Measurements from ENCODE around the gene PLTP. TPM values are rescaled to one million over a fixed set of nuclear protein-coding genes. Genes with fewer than 3 reads are reported as not detected.
A peak's percentile ranks its signal among the peaks of the same experiment; 100 is the strongest.

Gene PLTP
- total RNA-seq, 1 experiment from 2014 or later: 0.37 TPM

DNA sequence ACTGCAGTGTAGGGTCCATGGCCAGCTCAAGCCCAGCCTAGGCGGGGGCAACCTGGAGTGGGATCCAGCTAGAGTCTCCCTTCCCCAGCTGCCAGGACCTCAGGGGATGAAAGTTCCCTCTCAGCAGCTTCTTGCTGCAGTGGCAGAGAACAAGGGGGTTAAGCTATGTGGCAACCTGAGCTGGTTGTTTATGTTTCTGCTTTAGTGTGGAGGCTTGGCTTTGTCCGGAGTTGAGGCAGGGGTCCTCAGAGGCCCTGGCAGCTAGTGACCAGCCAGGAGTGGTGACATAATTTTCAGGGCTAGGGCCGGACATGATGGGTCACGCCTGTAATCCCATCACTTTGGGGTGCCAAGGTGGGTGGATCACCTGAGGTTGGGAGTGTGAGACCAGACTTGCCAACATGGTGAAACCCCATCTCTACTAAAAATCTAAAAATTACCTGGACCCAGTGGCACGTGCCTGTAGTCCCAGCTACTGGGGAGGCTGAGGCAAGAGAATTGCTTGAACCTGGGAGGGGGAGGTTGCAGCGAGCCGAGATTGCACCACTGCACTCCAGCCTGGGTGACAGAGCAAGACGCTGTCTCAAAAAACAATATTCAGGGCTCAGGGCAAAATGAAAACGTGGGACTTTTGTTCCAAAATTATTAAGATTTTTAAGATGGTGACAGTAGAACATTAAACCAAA, 14.0 kb upstream of the PLTP start:
- no peak for DNase-seq (ENCODE audit: unreplicated experiment)
- CTCF ChIA-PET: interaction anchor here (0.7 to 1.4 kb wide), 4 partner anchors 33 to 127 kb away, joined by 3 to 7 read pairs (median 5); no protein-coding TSS in a partner anchor
- H3K27ac Mint-ChIP-seq (ENCODE audit: low read depth, unreplicated experiment): no peak overlapping the region
- no TSS peak for BruUV-seq (replicated peaks)
- intact Hi-C loops (cut with micrococcal nuclease): no loop called here
- no peaks in the 10 kb centered on the region for H3K9me3 Mint-ChIP-seq (ENCODE audit: unreplicated experiment)
- peaks cover 14% of the 10 kb centered on the region for H3K27me3 Mint-ChIP-seq (ENCODE audit: insufficient read depth, unreplicated experiment)
- POLR2A ChIA-PET: interaction anchor here (0.8 to 3.5 kb wide), 6 partner anchors 9 to 69 kb away, joined by 3 to 49 read pairs (median 4); partner anchors contain the start of gene PCIF1
- H3K4me1 Mint-ChIP-seq (ENCODE audit: insufficient read depth, unreplicated experiment): peaks cover 5% of the 10 kb centered on the region
- H3K36me3 Mint-ChIP-seq (ENCODE audit: insufficient read depth, unreplicated experiment): no peaks in the 10 kb centered on the region
- no peak overlapping the region for H3K4me3 Mint-ChIP-seq (ENCODE audit: unreplicated experiment)
- TF ChIP-seq, protein P1, sequence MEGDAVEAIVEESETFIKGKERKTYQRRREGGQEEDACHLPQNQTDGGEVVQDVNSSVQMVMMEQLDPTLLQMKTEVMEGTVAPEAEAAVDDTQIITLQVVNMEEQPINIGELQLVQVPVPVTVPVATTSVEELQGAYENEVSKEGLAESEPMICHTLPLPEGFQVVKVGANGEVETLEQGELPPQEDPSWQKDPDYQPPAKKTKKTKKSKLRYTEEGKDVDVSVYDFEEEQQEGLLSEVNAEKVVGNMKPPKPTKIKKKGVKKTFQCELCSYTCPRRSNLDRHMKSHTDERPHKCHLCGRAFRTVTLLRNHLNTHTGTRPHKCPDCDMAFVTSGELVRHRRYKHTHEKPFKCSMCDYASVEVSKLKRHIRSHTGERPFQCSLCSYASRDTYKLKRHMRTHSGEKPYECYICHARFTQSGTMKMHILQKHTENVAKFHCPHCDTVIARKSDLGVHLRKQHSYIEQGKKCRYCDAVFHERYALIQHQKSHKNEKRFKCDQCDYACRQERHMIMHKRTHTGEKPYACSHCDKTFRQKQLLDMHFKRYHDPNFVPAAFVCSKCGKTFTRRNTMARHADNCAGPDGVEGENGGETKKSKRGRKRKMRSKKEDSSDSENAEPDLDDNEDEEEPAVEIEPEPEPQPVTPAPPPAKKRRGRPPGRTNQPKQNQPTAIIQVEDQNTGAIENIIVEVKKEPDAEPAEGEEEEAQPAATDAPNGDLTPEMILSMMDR (IDR thresholded peaks at IDR 0.05; ENCODE audit: unreplicated experiment): no peak

GRCh38 chr20:45924391-45925261, 12.7 kb upstream of the PLTP start:
- BruUV-seq (replicated peaks): no TSS peak
- no peaks in the 10 kb centered on the region for H3K36me3 Mint-ChIP-seq (ENCODE audit: insufficient read depth, unreplicated experiment)
- DNase-seq (ENCODE audit: unreplicated experiment): no peak
- peaks cover 11% of the 10 kb centered on the region for H3K4me1 Mint-ChIP-seq (ENCODE audit: insufficient read depth, unreplicated experiment)
- CTCF ChIA-PET: interaction anchor here (0.6 to 1.4 kb wide), 6 partner anchors 9 to 154 kb away, joined by 3 to 7 read pairs (median 4); no protein-coding TSS in a partner anchor
- POLR2A ChIA-PET: interaction anchor here (0.7 to 3.5 kb wide), 8 partner anchors 10 to 1581 kb away, joined by 3 to 49 read pairs (median 4); partner anchors contain the start of gene PCIF1
- no peak overlapping the region for H3K4me3 Mint-ChIP-seq (ENCODE audit: unreplicated experiment)
- no peaks in the 10 kb centered on the region for H3K9me3 Mint-ChIP-seq (ENCODE audit: unreplicated experiment)
- intact Hi-C loops (cut with micrococcal nuclease): no loop called here
- peaks cover 20% of the 10 kb centered on the region for H3K27me3 Mint-ChIP-seq (ENCODE audit: insufficient read depth, unreplicated experiment)
- peak overlapping the region; percentile 63 for H3K27ac Mint-ChIP-seq (ENCODE audit: low read depth, unreplicated experiment)
- TF ChIP-seq, protein P1 (IDR thresholded peaks at IDR 0.05; ENCODE audit: unreplicated experiment): no peak

- Mint-ChIP-seq H3K9me3 (ENCODE audit: unreplicated experiment) (no peaks in the 10 kb centered on the region), H3K27ac (ENCODE audit: low read depth, unreplicated experiment) (no peak overlapping the region), H3K36me3 (ENCODE audit: insufficient read depth, unreplicated experiment) (no peaks in the 10 kb centered on the region), H3K4me3 (ENCODE audit: unreplicated experiment) (no peak overlapping the region), H3K27me3 (ENCODE audit: insufficient read depth, unreplicated experiment) (peaks cover 25% of the 10 kb centered on the region), H3K4me1 (ENCODE audit: insufficient read depth, unreplicated experiment) (peaks cover 11% of the 10 kb centered on the region)
- BruUV-seq (replicated peaks): no TSS peak
- ChIA-PET POLR2A (interaction anchor here (0.8 to 3.2 kb wide), 4 partner anchors 13 to 30 kb away, joined by 4 to 20 read pairs (median 4); partner anchors contain the start of genes CTSA, NEURL2 and PCIF1), CTCF (interaction anchor here (0.6 to 2.0 kb wide), 4 partner anchors 9 to 831 kb away, joined by 3 to 7 read pairs (median 3); partner anchors contain the start of gene CTSA)
- intact Hi-C loops (cut with micrococcal nuclease): no loop called here
- TF ChIP-seq, protein P1 (IDR thresholded peaks at IDR 0.05; ENCODE audit: unreplicated experiment): no peak
- DNase-seq (ENCODE audit: unreplicated experiment): no peak
Observed at GRCh38 chr20:45921337-45922189, 9.6 kb upstream of the PLTP start.
